ENCODE results near the gene DNM3.
A peak's percentile ranks its signal among the peaks of the same experiment; 100 is the strongest.

Gene DNM3

GRCh38 chr1:172382406-172382805, 541.1 kb downstream of the DNM3 start:
- no peak overlapping the region for H3K4me3 ChIP-seq (ENCODE audit: low read depth, low read length)
- DNase-seq (ENCODE audit: low read depth), result peak; percentile 21
- TF ChIP-seq CTCF (conservative IDR thresholded peaks at IDR 0.05; ENCODE audit: low read depth, low read length), result no peak

GRCh38 chr1:172382990-172383389, 541.7 kb downstream of the DNM3 start:
- no peak for TF ChIP-seq CTCF (conservative IDR thresholded peaks at IDR 0.05; ENCODE audit: low read depth, low read length)
- no peak for DNase-seq (ENCODE audit: low read depth)
- H3K4me3 ChIP-seq (ENCODE audit: low read depth, low read length), result no peak overlapping the region

- no peak for TF ChIP-seq CTCF (conservative IDR thresholded peaks at IDR 0.05; ENCODE audit: low read depth, low read length)
- H3K4me3 ChIP-seq (ENCODE audit: low read depth, low read length), result no peak overlapping the region
- DNase-seq (ENCODE audit: low read depth), result peak; percentile 88
Measured at GRCh38 chr1:172383536-172383935, 542.2 kb downstream of the DNM3 start.

- TF ChIP-seq CTCF (conservative IDR thresholded peaks at IDR 0.05; ENCODE audit: low read depth, low read length), result no peak
- no peak for DNase-seq (ENCODE audit: low read depth)
- H3K4me3 ChIP-seq (ENCODE audit: low read depth, low read length), result no peak overlapping the region
Measured at GRCh38 chr1:172384656-172385055, 543.4 kb downstream of the DNM3 start.

GRCh38 chr1:172386046-172386445, 544.7 kb downstream of the DNM3 start:
- no peak for DNase-seq (ENCODE audit: low read depth)
- H3K4me3 ChIP-seq (ENCODE audit: low read depth, low read length), result no peak overlapping the region
- no peak for TF ChIP-seq CTCF (conservative IDR thresholded peaks at IDR 0.05; ENCODE audit: low read depth, low read length)

GRCh38 chr1:172388490-172388889, 547.2 kb downstream of the DNM3 start:
- H3K4me3 ChIP-seq (ENCODE audit: low read depth, low read length), result no peak overlapping the region
- no peak for DNase-seq (ENCODE audit: low read depth)
- no peak for TF ChIP-seq CTCF (conservative IDR thresholded peaks at IDR 0.05; ENCODE audit: low read depth, low read length)

- no peak for DNase-seq (ENCODE audit: low read depth)
- TF ChIP-seq CTCF (conservative IDR thresholded peaks at IDR 0.05; ENCODE audit: low read depth, low read length), result no peak
Measured at GRCh38 chr1:172390301-172390682, 549.0 kb downstream of the DNM3 start.

More at GRCh38 chr1:172390301-172390682, 549.0 kb downstream of the DNM3 start:
- no peak overlapping the region for H3K4me3 ChIP-seq (ENCODE audit: low read depth, low read length)

Measured in choroid plexus epithelial cell (primary cell).